GM11168 (cell line): ENCODE results near the gene LRP1B.
"Not testable (repeated sequence)": the region's sequence is repeated elsewhere in the genome, so short reads cannot be mapped to it uniquely, and the experiment has no call there.

Experiments used
- in situ Hi-C: fragments of 300-500 bp; cut with MboI; formaldehyde crosslinking; loops from one replicate; pipeline ENCODE4 v1.12.0; 2022; ENCODE audit warnings: low sequenced_read_pairs; ENCODE audit not compliant: unreplicated experiment

Gene LRP1B

GRCh38 chr2:141264848-141265247, 866.0 kb downstream of the LRP1B start:
- in situ Hi-C loops, result no loop called here

- in situ Hi-C loops, result no loop called here
These were observed 869.9 kb downstream of the LRP1B start for GRCh38 chr2:141260911-141261310.

- in situ Hi-C loops, result no loop called here
These were observed 871.1 kb downstream of the LRP1B start for GRCh38 chr2:141259683-141260082.

DNA sequence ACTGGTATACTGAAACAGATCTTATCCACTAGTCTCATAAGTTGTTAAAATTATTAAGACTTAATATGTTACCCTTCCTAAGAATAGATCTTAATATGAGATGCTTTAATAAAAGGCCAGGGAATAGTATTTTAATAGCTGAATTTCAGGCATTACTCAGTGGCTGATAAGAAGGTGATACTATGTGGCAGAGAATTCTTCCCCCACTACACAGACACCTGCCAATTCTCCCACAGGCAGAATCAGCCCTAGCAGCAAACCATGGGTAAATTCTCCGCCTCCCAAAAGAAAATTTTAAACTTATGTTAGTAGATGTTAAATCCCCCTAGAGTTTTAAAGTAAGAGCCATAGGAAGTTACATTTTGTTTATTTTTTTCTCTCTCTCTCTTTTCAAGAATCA, 888.8 kb downstream of the LRP1B start:
- in situ Hi-C loops, result no loop called here

DNA sequence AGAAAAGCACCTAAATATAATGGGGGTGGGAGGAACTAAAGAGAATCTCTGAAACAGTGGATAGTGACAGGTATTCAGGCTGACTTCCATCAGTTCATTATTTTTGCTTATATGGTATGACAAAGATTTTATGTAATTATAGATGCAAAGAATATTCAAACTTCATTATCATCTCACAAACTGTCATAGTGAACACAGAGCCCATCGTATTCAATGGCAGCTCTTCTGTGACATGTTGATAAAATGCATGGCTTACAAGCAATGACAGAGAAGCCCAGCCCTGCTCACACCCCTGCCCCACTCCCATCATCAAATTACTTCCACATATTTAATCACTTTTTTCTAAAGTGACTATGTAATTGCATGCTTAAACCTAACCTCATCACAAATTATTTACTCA, 904.3 kb downstream of the LRP1B start:
- in situ Hi-C loops, result no loop called here

DNA sequence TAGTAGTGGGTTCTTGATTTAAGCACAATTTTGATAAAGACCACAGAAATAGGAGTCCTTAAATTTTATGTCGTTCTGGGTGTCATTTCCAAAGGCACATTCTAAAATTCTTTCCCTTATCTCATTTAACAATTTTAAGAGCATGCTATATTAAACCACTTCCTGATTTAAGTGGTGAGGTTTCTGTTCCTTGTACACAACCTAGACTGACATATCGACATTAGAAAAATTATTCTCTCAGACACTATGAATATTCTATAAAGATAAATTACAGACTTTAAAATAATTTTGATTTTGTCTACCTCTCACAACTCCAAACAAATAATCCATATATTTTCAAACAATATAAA, 923.8 kb downstream of the LRP1B start:
- in situ Hi-C loops, result no loop called here

DNA sequence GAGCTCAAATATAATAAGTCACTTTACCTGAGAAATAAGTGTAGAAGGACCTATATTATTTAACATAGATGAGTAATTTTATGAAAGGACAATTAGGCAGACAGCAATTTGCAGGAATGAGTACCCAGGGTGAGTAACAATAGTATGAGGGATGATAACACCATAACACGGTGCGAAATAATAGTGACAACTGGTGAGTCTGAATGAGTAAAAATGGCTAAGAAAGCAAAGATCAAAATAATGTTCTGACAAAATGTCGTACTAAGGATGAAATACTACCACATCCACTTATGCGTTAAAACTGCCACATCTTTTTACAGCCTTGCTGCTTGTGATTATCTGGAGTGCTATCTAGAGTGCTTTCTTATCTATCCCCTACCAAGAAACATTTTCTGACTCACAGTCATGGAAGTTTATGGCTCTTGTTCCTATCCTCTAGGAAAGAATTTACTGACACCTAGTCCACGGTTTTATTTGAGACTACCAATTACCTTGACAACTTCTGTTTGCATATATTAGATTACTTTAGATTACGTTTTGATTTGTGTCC, 929.7 kb downstream of the LRP1B start:
- in situ Hi-C loops, result no loop called here

- in situ Hi-C loops, result no loop called here
These were observed 930.6 kb downstream of the LRP1B start for GRCh38 chr2:141200191-141200590.

DNA sequence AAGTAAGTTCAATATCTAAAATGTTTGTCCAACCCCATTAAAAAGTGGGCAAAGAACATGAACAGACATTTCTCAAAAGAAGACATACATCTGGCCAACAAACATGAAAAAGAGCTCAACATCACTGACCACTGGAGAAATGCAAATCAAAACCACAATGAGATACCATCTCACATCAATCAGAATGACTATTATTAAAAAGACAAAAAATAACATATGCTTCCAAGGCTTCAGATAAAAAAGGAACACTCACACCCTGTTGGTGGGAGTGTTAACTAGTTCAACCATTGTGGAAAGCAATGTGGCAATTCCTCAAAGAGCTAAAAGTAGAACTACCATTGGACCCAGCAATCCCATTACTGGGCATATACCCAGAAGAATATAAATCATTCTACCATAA, 931.1 kb downstream of the LRP1B start:
- in situ Hi-C loops, result no loop called here

- in situ Hi-C loops, result no loop called here
These were observed 935.7 kb downstream of the LRP1B start for GRCh38 chr2:141195087-141195486.

DNA sequence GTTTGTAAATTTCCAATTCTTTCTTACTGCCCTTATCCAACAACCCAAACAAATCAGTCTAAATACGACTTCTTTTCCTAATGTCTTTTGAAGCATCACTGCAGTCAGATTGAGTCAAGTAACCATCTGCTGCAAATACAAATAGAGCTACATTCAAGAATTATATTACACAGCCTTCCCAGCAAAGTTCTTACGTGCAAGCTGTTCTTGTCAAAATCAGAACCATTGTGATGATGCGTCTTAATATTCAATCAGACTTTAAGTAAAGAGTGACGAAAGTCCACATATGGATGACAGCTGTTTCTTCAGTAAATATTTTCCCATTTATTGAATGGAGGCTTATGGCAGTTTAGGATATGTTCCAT, 943.8 kb downstream of the LRP1B start:
- in situ Hi-C loops, result no loop called here

GRCh38 chr2:141186413-141187074, 944.3 kb downstream of the LRP1B start:
- in situ Hi-C loops, result no loop called here

DNA sequence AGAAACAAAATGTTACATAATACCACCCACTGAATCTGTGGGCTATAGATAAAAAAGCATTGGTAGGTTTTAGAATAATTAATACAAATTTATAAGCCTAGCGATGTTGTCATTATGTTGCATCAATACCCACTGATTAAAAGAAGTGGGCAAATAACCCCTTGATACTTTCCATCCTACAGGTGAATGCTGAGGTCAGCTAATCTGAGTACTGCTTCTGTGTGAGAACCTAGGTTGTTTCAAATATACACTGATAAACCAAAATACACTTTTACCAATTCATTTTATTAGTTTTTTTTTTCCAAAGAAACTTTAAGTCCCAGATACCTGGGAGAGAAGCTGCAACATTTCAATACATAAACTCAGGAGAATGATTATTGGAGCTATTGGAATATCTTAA, 948.6 kb downstream of the LRP1B start:
- in situ Hi-C loops, result no loop called here

DNA sequence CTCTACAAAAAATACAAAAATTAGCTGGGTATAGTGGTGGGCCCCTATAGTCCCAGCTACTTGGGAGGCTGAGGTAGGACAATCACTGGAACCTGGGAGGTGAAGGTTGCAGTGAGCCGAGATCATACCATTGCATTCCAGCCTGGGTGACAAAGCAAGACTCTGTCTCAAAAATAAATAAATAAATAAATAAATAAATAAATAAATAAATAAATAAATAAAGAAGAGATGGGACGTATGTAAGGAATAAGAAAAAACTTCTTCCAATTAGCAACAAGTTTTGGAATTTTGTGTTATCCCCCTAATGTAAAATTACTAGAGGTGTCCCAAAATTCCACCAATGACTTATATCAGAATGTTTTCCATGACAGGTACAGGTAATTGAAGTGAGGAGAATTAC, 961.7 kb downstream of the LRP1B start:
- in situ Hi-C loops, result not testable (repeated sequence)

DNA sequence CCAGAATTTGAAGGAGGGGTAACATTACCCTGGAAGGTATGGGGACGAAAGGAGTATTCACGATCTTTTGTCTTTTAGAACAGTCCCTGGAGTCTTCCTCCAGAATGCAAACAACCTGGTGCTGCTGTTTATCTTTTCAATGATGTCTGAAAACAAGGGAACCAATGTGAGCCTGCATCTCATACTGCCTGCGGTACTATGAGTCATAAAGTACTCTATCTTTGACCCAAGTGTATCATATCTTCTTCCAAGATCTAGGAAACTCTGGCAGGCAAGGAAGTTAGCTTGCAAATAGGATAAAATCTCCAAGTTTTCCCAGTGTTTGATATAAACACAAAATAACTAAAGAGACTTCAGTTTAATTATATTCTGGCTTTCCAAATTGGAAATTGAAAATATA, 968.5 kb downstream of the LRP1B start:
- in situ Hi-C loops, result no loop called here

GRCh38 chr2:141151611-141152286, 979.1 kb downstream of the LRP1B start:
- in situ Hi-C loops, result no loop called here

DNA sequence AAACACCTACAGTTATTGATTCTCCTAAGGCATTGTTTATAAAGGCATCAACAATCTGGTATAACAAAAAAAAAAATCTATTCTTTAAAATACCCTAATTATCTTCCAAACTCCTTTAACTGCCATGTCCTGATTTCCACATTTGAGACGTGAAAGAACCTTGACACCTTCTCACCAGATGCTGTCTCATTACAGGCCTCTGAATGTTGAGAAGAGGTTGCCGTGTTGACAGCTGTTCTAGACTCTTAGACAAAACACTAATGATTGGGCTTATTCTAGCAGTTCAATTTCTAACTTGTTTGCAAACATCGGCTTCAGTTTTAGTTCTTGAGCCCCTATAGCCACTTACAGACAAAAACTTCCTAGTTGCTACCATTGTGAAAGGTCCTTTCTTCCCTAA, 988.8 kb downstream of the LRP1B start:
- in situ Hi-C loops, result no loop called here

GRCh38 chr2:141137122-141137693, 993.6 kb downstream of the LRP1B start:
- in situ Hi-C loops, result no loop called here

GRCh38 chr2:141133883-141134282, 996.9 kb downstream of the LRP1B start:
- in situ Hi-C loops, result no loop called here

- in situ Hi-C loops, result no loop called here
These were observed 1005.4 kb downstream of the LRP1B start for GRCh38 chr2:141125432-141125831.

DNA sequence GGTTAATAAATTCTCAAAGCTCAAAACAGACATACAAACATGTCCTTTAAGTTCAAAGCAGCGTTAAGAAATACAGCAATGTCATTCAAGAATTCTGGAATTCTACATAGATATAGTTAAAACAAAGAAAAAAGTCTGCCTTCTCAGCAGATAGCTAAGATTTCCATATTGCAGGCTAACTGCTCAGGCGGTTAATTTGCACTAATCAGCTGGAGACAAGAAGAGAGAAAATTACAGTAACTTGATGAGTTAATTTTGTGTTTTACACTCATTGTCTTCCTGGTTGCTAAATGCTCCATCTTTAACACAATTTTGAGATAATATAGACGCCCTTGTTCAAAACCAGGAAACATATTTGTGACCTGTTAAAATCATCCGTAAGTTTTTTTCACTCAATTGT, 1012.0 kb downstream of the LRP1B start:
- in situ Hi-C loops, result no loop called here

DNA sequence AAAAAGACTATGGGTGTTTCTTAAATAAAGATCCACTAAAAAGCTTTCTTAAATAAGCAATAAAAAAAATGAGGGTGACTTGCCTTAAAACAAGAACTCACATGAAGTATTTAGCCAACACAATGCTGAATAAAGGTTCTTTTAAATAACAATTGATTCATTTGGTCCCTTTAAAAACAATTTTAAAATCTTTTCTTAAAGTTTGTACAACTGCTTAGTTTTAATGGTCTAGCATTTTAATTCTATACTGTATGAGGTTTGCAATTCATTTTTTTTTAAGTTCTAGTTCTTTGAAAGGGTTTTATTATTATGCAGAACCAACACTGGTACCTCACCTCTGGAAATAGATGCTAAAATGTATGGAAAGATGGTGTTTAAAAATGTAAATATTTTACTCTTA, 1017.5 kb downstream of the LRP1B start:
- in situ Hi-C loops, result no loop called here
